Measurements from ENCODE around the gene RCSD1.

The RCSD1 gene

GRCh38 chr1:167644551-167644950, 14.5 kb downstream of the RCSD1 start:
- DNase-seq, result no peak

- no peak for DNase-seq
Observed at GRCh38 chr1:167645140-167645541, 15.1 kb downstream of the RCSD1 start.

GRCh38 chr1:167645625-167646414, 15.8 kb downstream of the RCSD1 start:
- DNase-seq, result no peak

DNA sequence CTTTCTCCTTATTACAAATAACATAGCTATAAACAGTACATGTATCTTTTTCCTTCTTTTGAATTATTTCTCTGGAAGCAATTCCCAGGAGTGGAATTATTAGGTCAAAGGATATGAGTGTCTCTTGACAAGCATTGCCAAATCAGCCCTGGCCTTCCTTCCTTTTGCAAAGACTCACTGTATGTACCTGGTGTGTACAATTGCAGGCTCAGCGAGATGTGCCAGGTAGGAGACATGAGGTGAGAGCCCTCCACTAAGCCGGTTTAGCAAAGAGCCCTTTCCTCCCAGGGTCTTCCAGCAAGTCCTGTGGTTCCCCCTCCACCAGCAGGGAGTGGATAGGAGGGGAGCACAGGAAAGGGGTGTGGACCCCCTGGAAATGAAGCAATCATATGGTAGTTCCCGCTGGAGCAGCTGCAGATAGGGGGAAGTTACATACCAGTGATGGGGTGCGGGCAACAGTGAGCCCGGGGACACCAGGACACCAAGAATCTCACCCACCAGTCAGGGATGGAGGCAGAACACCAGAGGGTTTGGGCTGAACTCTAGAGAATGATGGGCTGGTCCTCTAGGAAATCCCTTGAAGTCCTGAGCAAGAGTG, 18.3 kb downstream of the RCSD1 start:
- DNase-seq, result no peak

- no peak for DNase-seq
Observed at GRCh38 chr1:167648978-167649744, 19.1 kb downstream of the RCSD1 start.

- DNase-seq, result no peak
Observed at GRCh38 chr1:167650269-167651160, 20.5 kb downstream of the RCSD1 start.

- no peak for DNase-seq
Observed at GRCh38 chr1:167651161-167651693, 21.2 kb downstream of the RCSD1 start.

DNA sequence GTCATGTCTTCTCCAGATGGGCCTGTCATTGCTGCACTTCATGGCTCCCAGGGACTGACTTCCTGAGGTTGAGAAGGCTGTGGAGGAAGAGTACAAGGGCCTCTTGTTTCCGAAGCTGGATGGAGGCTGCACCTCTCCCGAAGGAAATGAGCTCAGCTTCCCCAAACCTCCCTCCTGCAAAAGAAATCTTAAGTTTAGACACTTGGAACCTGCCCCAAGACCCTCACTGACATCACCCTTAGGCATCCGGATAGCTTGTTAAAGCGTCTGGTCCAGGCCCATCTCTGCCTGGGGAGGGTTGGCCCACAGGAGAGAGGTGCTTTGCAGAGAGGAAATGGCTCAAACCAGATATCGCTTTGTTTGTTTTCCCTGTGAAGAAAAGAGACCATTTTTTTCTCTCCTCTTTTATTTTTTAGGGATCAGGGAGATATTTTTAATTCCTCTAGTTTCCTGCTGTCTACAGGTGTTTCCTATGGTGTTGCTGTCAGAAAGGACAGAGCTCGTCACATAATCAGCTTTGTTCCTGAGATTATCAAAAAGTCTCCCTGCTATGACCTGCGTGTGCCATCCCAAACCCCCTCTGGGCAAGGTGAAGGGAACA, 25.0 kb downstream of the RCSD1 start:
- DNase-seq, result no peak

DNA sequence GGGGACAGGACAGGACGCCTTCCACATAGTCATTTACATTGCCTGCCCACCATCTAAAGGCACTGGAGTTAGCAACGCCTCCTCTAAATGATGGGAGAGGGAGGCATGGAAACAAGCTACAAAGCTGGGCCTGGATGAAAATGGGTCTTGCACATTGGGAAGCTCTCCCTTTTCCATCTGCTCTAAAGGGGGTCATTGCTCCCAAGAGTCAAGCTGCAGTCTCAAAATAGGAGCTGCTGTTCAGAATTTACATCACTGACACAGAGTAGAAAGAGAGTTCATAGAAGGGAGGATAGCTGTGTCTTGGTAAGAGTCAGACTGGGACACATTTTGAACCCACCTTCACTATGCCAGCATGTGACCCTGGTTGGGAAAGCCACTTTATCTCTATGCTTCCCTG, 26.6 kb downstream of the RCSD1 start:
- DNase-seq, result no peak

- no peak for DNase-seq
Observed at GRCh38 chr1:167658574-167659328, 28.7 kb downstream of the RCSD1 start.

- DNase-seq, result no peak
Observed at GRCh38 chr1:167659450-167659849, 29.4 kb downstream of the RCSD1 start.

DNA sequence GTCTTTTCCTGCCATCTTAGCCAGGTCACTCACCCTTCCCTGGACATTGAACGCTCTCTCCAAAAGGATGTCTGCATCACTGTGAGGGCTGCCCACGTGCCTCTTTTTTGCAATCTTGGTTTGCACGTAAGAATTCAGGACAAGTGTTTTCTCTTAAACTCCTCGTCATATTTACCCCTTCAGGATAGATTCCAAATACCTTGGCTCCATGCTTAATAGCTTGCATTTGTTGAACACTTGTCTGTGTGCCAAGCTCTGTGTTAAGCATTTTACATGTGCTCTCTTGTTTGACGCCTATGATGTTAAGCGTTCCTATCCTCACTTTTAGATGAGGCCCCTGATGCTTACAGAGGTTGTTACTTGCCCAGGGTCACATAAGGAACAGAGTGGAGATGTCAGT, 29.8 kb downstream of the RCSD1 start:
- DNase-seq, result no peak

DNA sequence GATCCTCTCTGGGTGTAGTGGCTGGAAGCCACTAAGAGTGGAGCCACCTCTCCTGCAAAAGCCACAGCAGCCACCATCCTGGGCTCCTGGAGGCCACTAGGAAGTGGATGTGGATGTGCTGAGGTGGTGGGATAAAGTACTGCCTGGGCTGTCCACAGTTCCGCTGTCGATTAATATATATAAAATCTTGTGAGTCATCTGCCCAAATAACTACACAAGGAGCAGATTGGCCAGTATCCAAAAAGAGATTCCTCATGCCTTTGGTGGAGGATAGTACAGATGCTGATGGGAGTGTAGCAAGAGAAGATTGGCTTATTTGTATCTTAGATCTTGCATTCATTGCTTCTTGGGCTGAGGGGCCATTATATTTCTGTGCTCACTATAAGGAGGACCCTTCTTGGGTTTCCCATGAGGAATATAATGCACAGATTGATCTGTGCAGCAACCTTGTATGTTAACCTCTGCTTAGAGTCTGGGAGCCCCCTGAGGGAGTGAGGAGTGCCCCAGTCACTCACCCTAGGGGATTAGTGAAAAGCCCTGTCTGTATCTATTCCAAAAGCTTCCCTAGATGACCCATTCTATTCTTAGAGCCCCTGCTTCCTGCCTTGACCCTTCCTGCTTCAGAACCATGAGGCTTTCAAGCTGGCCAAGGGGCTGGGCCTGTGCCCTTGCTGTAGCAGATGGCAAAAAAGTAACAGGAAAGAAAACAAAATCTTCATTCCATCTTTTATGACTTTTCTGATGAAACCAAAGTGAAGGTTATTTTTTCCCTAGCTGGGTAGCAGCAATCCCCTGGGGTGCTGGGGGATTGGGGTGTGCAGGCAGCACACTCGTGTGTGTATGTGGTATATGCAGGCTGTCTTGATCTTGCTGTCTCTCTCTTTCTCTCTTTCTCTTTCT, 31.7 kb downstream of the RCSD1 start:
- no peak for DNase-seq

DNA sequence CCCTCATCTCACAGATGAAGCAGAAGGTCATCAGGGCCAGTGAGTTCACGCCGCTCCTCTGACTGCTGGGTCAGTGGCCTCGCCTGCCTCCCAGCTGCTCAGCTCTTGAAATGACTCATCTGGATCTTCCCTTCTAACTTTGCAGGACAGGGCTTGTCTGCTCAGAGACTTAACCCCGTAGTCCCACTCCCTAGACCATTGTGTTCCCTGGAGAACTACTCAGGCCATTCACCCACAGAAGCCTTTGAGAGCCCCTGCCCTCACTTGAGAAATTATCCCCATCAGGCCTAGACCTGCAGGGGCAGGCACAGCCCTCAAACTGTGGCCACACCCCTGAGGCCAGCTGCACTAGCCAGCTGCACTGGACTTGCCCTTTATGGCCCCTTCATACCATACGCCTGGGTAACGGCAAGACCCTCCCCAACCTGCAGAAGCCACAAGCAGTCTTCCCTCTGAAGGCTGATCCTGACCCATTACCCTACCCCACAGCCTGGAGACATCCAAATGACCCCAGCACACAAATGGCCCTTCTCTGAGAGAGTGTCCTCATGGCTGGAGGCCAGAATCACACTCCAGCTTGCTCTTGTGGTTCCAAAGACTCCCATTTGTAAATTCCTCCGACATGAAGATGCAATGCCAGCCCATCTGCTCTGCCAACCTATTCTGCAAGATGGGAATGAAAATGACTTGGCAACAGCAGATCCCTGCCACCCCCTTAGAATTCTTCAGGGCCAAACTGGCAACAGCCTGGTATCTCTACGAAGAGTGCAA, 33.2 kb downstream of the RCSD1 start:
- DNase-seq, result no peak

- DNase-seq, result no peak
Observed at GRCh38 chr1:167665469-167665868, 35.4 kb downstream of the RCSD1 start.

- no peak for DNase-seq
Observed at GRCh38 chr1:167666416-167666815, 36.4 kb downstream of the RCSD1 start.

GRCh38 chr1:167667536-167667935, 37.5 kb downstream of the RCSD1 start:
- DNase-seq, result no peak

- DNase-seq, result no peak
Observed at GRCh38 chr1:167668108-167668507, 38.1 kb downstream of the RCSD1 start.
